Measurements from ENCODE around the gene HS6ST2. TPM values are rescaled to one million over a fixed set of nuclear protein-coding genes. Genes with fewer than 3 reads are reported as not detected.

HS6ST2 gene
- total RNA-seq, 2 donors from 2014 or later: 0.85 to 2.0 TPM

DNA sequence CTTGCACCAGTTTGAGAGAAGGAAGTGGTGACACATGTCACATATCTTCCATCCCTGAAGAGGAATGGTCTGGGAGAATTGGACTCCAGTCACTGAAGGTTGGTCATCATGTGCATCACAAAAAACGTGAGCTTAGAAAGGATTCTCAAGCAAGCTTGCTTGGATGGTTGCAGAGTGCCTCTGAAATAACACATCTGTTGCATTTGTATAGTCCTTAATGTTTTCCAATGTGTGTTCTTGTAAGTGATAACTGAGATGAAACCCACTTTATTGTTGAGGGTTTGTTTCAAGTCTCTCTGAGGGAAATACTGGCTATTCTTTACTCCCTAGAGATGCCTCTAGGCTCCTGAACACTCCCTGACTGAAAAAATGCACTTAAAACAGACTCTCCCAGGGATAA, 285.1 kb downstream of the HS6ST2 start:
- Histone ChIP-seq H3K36me3 (no peaks in the 10 kb centered on the region), H3K4me3 (no peak overlapping the region), H3K9me3 (no peaks in the 10 kb centered on the region), H3K9ac (ENCODE audit: low read depth in 2 of 2, low read length in 2 of 2) (no peak overlapping the region), H3K27me3 (peaks cover 3% of the 10 kb centered on the region), H3K27ac (no peak overlapping the region), H3K4me1 (no peaks in the 10 kb centered on the region)
- intact Hi-C loops (cut with DNase I): no loop called here
- DNase-seq: no peak
- TF ChIP-seq, protein P1, sequence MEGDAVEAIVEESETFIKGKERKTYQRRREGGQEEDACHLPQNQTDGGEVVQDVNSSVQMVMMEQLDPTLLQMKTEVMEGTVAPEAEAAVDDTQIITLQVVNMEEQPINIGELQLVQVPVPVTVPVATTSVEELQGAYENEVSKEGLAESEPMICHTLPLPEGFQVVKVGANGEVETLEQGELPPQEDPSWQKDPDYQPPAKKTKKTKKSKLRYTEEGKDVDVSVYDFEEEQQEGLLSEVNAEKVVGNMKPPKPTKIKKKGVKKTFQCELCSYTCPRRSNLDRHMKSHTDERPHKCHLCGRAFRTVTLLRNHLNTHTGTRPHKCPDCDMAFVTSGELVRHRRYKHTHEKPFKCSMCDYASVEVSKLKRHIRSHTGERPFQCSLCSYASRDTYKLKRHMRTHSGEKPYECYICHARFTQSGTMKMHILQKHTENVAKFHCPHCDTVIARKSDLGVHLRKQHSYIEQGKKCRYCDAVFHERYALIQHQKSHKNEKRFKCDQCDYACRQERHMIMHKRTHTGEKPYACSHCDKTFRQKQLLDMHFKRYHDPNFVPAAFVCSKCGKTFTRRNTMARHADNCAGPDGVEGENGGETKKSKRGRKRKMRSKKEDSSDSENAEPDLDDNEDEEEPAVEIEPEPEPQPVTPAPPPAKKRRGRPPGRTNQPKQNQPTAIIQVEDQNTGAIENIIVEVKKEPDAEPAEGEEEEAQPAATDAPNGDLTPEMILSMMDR (IDR thresholded peaks at IDR 0.05): no peak

DNA sequence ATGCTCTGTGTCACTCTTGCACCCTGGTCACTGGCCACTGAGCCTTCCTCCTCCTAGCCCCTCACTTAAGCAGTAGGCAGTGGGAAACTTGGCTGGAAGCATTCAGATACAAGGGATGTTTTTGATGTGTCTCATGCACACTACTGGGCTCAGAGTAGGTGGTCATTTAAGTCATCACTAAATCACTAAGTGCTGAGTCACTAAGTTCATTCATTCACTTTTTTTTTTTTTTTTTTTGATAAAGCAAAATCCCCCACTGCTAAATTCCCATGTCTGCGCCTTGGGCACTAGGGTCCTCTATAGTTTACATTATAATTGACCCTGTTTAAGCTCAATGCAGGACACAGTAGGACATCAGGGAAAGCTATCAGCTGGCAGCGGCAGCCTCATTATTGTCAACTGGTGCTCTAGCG, 287.2 kb downstream of the HS6ST2 start:
- Histone ChIP-seq H3K4me1 (no peaks in the 10 kb centered on the region), H3K4me3 (no peak overlapping the region), H3K27ac (no peak overlapping the region), H3K9ac (ENCODE audit: low read depth in 2 of 2, low read length in 2 of 2) (no peak overlapping the region), H3K36me3 (no peaks in the 10 kb centered on the region), H3K27me3 (peaks cover 3% of the 10 kb centered on the region), H3K9me3 (no peaks in the 10 kb centered on the region)
- intact Hi-C loops (cut with DNase I): no loop called here
- TF ChIP-seq, protein P1 (IDR thresholded peaks at IDR 0.05): no peak
- no peak for DNase-seq

DNA sequence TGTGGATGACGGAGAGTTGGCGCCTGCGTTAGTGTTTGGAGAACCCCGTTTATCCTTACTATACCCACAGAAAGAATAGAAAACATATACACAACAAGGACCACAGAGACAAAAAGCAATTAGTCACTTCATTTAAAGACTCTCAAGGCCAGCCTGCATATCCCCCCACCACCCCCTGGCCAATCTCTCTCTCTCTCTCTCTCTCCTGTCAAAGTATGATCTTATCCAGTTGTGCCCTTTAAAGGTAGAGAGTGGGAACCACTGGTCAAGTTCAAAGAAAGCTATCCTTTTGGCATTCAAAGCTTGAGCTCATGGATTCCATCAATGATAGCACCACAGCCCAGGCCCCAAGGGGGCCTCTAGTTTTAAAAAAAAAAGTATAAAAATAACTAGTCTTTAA, 289.3 kb downstream of the HS6ST2 start:
- H3K4me1 ChIP-seq: no peaks in the 10 kb centered on the region
- H3K9me3 ChIP-seq: no peaks in the 10 kb centered on the region
- no peak for DNase-seq
- H3K27me3 ChIP-seq: peaks cover 3% of the 10 kb centered on the region
- H3K9ac ChIP-seq (ENCODE audit: low read depth in 2 of 2, low read length in 2 of 2): no peak overlapping the region
- TF ChIP-seq, protein P1 (IDR thresholded peaks at IDR 0.05): no peak
- H3K27ac ChIP-seq: no peak overlapping the region
- H3K4me3 ChIP-seq: no peak overlapping the region
- no peaks in the 10 kb centered on the region for H3K36me3 ChIP-seq
- intact Hi-C loops (cut with DNase I): no loop called here

DNA sequence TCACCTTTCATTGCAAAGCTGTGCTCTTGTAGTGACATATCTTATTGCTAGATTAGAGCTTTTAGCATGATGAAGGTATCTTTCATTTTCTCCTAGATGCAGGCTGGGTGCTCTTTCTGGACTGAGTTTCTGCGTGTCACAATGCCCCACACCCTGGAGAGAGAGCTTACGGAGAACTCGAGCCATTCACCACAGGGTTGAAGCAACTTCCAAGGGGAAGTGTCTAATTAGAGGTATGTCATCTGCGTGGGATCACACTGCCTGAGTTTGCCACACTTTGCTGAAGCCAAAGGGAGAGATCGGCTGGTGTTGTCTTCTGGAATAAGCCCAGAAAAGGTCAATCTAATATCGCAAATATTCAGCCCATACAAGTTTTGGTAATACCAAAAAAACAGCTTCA, 290.3 kb downstream of the HS6ST2 start:
- peaks cover 3% of the 10 kb centered on the region for H3K27me3 ChIP-seq
- H3K4me1 ChIP-seq: no peaks in the 10 kb centered on the region
- H3K4me3 ChIP-seq: no peak overlapping the region
- no peaks in the 10 kb centered on the region for H3K36me3 ChIP-seq
- no peaks in the 10 kb centered on the region for H3K9me3 ChIP-seq
- intact Hi-C loops (cut with DNase I): no loop called here
- TF ChIP-seq, protein P1 (IDR thresholded peaks at IDR 0.05): no peak
- H3K27ac ChIP-seq: no peak overlapping the region
- no peak overlapping the region for H3K9ac ChIP-seq (ENCODE audit: low read depth in 2 of 2, low read length in 2 of 2)
- no peak for DNase-seq

DNA sequence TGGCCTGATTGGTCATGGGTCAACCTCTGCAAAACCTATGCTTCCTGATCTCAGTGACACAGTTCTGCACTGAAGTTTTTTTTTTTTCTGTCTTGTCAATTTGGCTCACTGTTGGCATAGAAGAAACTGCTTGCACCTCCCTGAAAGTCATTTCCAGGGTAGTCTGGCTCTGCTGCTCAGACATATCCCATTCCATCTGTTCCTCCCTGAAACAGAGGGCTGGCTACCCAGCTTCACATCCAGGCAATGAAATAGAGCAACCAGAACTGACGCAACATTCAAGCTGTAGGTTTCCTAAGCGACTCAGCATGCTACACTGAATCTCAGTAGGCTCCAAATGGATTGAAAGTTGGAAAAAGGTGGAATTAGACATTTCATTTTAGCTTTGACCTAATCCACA, 292.8 kb downstream of the HS6ST2 start:
- Histone ChIP-seq H3K4me3 (no peak overlapping the region), H3K27ac (no peak overlapping the region), H3K27me3 (no peaks in the 10 kb centered on the region), H3K9me3 (no peaks in the 10 kb centered on the region), H3K4me1 (no peaks in the 10 kb centered on the region), H3K36me3 (no peaks in the 10 kb centered on the region), H3K9ac (ENCODE audit: low read depth in 2 of 2, low read length in 2 of 2) (no peak overlapping the region)
- TF ChIP-seq, protein P1 (IDR thresholded peaks at IDR 0.05): no peak
- DNase-seq: no peak
- intact Hi-C loops (cut with DNase I): no loop called here

DNA sequence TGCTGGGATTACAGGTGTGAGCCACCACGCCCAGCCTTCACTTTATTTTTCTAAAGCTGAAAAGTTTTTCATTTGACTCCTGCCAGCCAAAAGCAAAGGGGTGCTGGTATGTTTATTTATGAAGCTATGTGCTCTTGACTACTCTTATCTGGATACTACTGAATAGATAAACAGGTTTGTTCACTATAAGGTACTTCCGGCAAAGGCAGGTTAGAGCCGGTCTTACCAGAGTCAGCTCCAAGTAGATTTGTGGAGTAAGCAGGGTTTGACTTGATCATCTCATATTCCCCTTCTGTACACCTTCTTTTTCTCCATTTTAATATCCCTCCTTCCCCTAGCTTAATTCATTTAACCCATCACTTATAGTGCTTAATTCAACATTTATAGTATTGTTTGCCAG, 294.2 kb downstream of the HS6ST2 start:
- no peaks in the 10 kb centered on the region for H3K9me3 ChIP-seq
- intact Hi-C loops (cut with DNase I): no loop called here
- no peak overlapping the region for H3K4me3 ChIP-seq
- no peaks in the 10 kb centered on the region for H3K27me3 ChIP-seq
- no peaks in the 10 kb centered on the region for H3K4me1 ChIP-seq
- no peak overlapping the region for H3K9ac ChIP-seq (ENCODE audit: low read depth in 2 of 2, low read length in 2 of 2)
- H3K36me3 ChIP-seq: no peaks in the 10 kb centered on the region
- TF ChIP-seq, protein P1 (IDR thresholded peaks at IDR 0.05): no peak
- no peak for DNase-seq
- H3K27ac ChIP-seq: no peak overlapping the region
